Tracheal epithelial cell (primary cell): ENCODE data around the gene SH3GL1. TPM values are rescaled to one million over a fixed set of nuclear protein-coding genes. Genes with fewer than 3 reads are reported as not detected.

Experiments
- total RNA-seq: library from RNA; depleted of rRNA; stranded (reverse); fragments of >200 nt; gene quantifications from 2 replicates; pipeline ENCODE4 v1.2.1, GENCODE V29; 2014

Gene SH3GL1
- 34.3 and 43.9 TPM in 2 replicates for total RNA-seq

GRCh38 chr19:4400135-4400936 lies at the start of gene SH3GL1:
Gene SH3GL1 (minus strand): TSS chr19:4400547. CDS start chr19:4400368, 179 bp downstream.

GRCh38 chr19:4402171-4403004 lies 2.0 kb upstream of the SH3GL1 start, which contains the start of gene CHAF1A:
Gene CHAF1A (plus strand): TSS chr19:4402640. CDS start chr19:4402763, 123 bp downstream.

GRCh38 chr19:4343370-4344307 lies 56.7 kb downstream of the SH3GL1 start, which contains the start of gene MPND:
Gene MPND (plus strand): TSS chr19:4343562. CDS start chr19:4343594, 32 bp downstream.

GRCh38 chr19:4338441-4339355 lies 61.6 kb downstream of the SH3GL1 start, which contains the start of gene STAP2:
Gene STAP2 (minus strand): TSS chr19:4338827. CDS start chr19:4338753, 74 bp downstream.

Other genes with a start within 250 kb of the SH3GL1 start
- not detected in 2 replicates for gene CREB3L3, start 246.9 kb downstream of the SH3GL1 start, total RNA-seq
- gene SIRT6, start 218.0 kb downstream of the SH3GL1 start, total RNA-seq, result 9.0 and 28.0 TPM in 2 replicates
- 0.72 TPM in 1 of 2 replicates, not detected in the other for gene ANKRD24, start 217.9 kb downstream of the SH3GL1 start, total RNA-seq
- 0.96 TPM in 1 of 2 replicates, not detected in the other for gene EBI3, start 171.0 kb downstream of the SH3GL1 start, total RNA-seq
- 18.5 and 20.2 TPM in 2 replicates for gene YJU2, start 153.5 kb downstream of the SH3GL1 start, total RNA-seq
- not detected in 2 replicates for gene SHD, start 121.3 kb downstream of the SH3GL1 start, total RNA-seq
- gene TMIGD2, start 98.2 kb downstream of the SH3GL1 start, total RNA-seq, result not detected in 2 replicates
- gene FSD1, start 95.9 kb downstream of the SH3GL1 start, total RNA-seq, result 1.9 TPM in 1 of 2 replicates, not detected in the other
- gene STAP2, start 61.7 kb downstream of the SH3GL1 start, total RNA-seq, result 76.3 and 95.2 TPM in 2 replicates
- 2.8 and 4.3 TPM in 2 replicates for gene MPND, start 57.0 kb downstream of the SH3GL1 start, total RNA-seq
- gene CHAF1A, start 2.1 kb upstream of the SH3GL1 start, total RNA-seq, result 3.9 and 4.5 TPM in 2 replicates
- gene UBXN6, start 57.2 kb upstream of the SH3GL1 start, total RNA-seq, result 95.7 and 106 TPM in 2 replicates
- 25.8 and 34.9 TPM in 2 replicates for gene HDGFL2, start 71.8 kb upstream of the SH3GL1 start, total RNA-seq
- gene PLIN4, start 117.9 kb upstream of the SH3GL1 start, total RNA-seq, result 1.7 and 8.7 TPM in 2 replicates
- gene PLIN5, start 134.7 kb upstream of the SH3GL1 start, total RNA-seq, result 0.96 TPM in 1 of 2 replicates, not detected in the other
- gene LRG1, start 139.5 kb upstream of the SH3GL1 start, total RNA-seq, result 0.72 TPM in 1 of 2 replicates, not detected in the other
- gene SEMA6B, start 159.1 kb upstream of the SH3GL1 start, total RNA-seq, result under 0.01 and 0.24 TPM in 2 replicates
- gene TNFAIP8L1, start 239.0 kb upstream of the SH3GL1 start, total RNA-seq, result 0.85 and 1.7 TPM in 2 replicates